GM12878 (cell line): ENCODE measurements around the gene TMCC2. TPM values are rescaled to one million over a fixed set of nuclear protein-coding genes. Genes with fewer than 3 reads are reported as not detected.

ENCODE experiments used
- ATF2 ChIP-seq: IDR thresholded peaks from 2 replicates; pipeline ENCODE4 v1.6.1; 2012; ENCODE audit warnings: low read length, inconsistent platforms
- CEBPB ChIP-seq, 2 experiments: fragments of 150-350 bp in 1 of 2; IDR thresholded peaks; 2 replicates each; pipeline ENCODE4 v1.6.1; 2012 to 2014; ENCODE audit warnings: low read depth in 2 of 2, low read length in 2 of 2, borderline replicate concordance in 1 of 2, inconsistent platforms in 1 of 2
- FOS ChIP-seq: IDR thresholded peaks from 3 replicates; pipeline ENCODE4 v1.6.1; 2011; ENCODE audit warnings: borderline replicate concordance; ENCODE audit not compliant: insufficient read length; ENCODE audit errors: extremely low read depth
- HSF1 ChIP-seq: fragments of 150-350 bp; IDR thresholded peaks from 2 replicates; pipeline ENCODE4 v1.6.1; 2014; ENCODE audit warnings: mild to moderate bottlenecking, low read depth, low read length
- IRF3 ChIP-seq: fragments of 450-650 bp; IDR thresholded peaks from 2 replicates; pipeline ENCODE4 v1.6.1; 2014; ENCODE audit warnings: mild to moderate bottlenecking
- MAX ChIP-seq: IDR thresholded peaks from 2 replicates; pipeline ENCODE4 v1.6.1; 2012; ENCODE audit warnings: low read depth, low read length, improper control_type of control experiment
- MTA3 ChIP-seq: IDR thresholded peaks from 2 replicates; pipeline ENCODE4 v1.6.1; 2012; ENCODE audit warnings: low read length, inconsistent platforms, borderline replicate concordance
- NRF1 ChIP-seq: conservative IDR thresholded peaks from 2 replicates; pipeline ENCODE4 v1.6.1; 2011; ENCODE audit warnings: mild to moderate bottlenecking, low read depth, low read length, improper control_type of control experiment
- TCF12 ChIP-seq: IDR thresholded peaks from 2 replicates; pipeline ENCODE4 v1.6.1; 2011; ENCODE audit warnings: low read depth, mild to moderate bottlenecking, low read length
- ZNF592 ChIP-seq: fragments of 450-650 bp; IDR thresholded peaks from 2 replicates; pipeline ENCODE4 v1.6.1; 2017; ENCODE audit warnings: mild to moderate bottlenecking, moderate library complexity
- ZSCAN29 ChIP-seq: fragments of 450-650 bp; IDR thresholded peaks from 2 replicates; pipeline ENCODE4 v1.6.1; 2017; ENCODE audit warnings: mild to moderate bottlenecking, moderate library complexity
- polyA plus RNA-seq, 11 experiments: library from polyadenylated mRNA; depleted of rRNA in 4 of 11; unstranded in 6 of 11; stranded (reverse) in 5 of 11; fragments of >200 nt; fragmentation: Nextera tagmentation in 4 of 11; fragmentation: Illumina TruSeq in 1 of 11; extraction: Ambion mirVana in 4 of 11; extraction: Trizol in 1 of 11; gene quantifications; 1 replicate in 1 of 11; 2 replicates in 10 of 11; pipeline versions ENCODE4 v1.2.1 to v1.2.3, GENCODE V29; 2011 to 2016; ENCODE audit warnings: inconsistent platforms in 2 of 11, missing spikeins in 2 of 11, low read depth in 1 of 11
- total RNA-seq, 4 experiments: library from RNA; depleted of rRNA in 3 of 4; stranded (reverse); fragments of >200 nt in 3 of 4; fragmentation: Illumina TruSeq in 1 of 4; extraction: Trizol in 1 of 4; gene quantifications; 2 replicates each; pipeline versions ENCODE4 v1.2.1 to v1.2.3, GENCODE V29; 2013 to 2021
- TF ChIP-seq, protein P1 (sequence below): fragments of 450-650 bp; IDR thresholded peaks from 2 replicates; pipeline ENCODE4 v1.6.1; 2018; ENCODE audit warnings: mild to moderate bottlenecking, low read depth, moderate library complexity; ENCODE audit not compliant: partially characterized antibody
- TF ChIP-seq, protein P2 (sequence below): fragments of 450-650 bp; formaldehyde crosslinking; IDR thresholded peaks from 2 replicates; pipeline ENCODE4 v1.4.0; 2022; ENCODE audit warnings: mild to moderate bottlenecking, moderate library complexity

Gene TMCC2
- total and polyA plus RNA-seq, 10 of the 15 experiments (the other 5 are each of a cell fraction or from before 2014, with no cell fraction given), result 0.06 to 2.3 (median 0.76) TPM

GRCh38 chr1:205286335-205286950 lies 58.7 kb downstream of the TMCC2 start (continued):
- TF ChIP-seq, protein P1, sequence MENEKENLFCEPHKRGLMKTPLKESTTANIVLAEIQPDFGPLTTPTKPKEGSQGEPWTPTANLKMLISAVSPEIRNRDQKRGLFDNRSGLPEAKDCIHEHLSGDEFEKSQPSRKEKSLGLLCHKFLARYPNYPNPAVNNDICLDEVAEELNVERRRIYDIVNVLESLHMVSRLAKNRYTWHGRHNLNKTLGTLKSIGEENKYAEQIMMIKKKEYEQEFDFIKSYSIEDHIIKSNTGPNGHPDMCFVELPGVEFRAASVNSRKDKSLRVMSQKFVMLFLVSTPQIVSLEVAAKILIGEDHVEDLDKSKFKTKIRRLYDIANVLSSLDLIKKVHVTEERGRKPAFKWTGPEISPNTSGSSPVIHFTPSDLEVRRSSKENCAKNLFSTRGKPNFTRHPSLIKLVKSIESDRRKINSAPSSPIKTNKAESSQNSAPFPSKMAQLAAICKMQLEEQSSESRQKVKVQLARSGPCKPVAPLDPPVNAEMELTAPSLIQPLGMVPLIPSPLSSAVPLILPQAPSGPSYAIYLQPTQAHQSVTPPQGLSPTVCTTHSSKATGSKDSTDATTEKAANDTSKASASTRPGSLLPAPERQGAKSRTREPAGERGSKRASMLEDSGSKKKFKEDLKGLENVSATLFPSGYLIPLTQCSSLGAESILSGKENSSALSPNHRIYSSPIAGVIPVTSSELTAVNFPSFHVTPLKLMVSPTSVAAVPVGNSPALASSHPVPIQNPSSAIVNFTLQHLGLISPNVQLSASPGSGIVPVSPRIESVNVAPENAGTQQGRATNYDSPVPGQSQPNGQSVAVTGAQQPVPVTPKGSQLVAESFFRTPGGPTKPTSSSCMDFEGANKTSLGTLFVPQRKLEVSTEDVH, result no peak
- TF ChIP-seq IRF3, result no peak
- TF ChIP-seq CEBPB (IDR thresholded peaks at IDR 0.05; ENCODE audit: borderline replicate concordance in 1 of 2, low read depth in 2 of 2, low read length in 2 of 2), result no peak
- TF ChIP-seq, protein P2, sequence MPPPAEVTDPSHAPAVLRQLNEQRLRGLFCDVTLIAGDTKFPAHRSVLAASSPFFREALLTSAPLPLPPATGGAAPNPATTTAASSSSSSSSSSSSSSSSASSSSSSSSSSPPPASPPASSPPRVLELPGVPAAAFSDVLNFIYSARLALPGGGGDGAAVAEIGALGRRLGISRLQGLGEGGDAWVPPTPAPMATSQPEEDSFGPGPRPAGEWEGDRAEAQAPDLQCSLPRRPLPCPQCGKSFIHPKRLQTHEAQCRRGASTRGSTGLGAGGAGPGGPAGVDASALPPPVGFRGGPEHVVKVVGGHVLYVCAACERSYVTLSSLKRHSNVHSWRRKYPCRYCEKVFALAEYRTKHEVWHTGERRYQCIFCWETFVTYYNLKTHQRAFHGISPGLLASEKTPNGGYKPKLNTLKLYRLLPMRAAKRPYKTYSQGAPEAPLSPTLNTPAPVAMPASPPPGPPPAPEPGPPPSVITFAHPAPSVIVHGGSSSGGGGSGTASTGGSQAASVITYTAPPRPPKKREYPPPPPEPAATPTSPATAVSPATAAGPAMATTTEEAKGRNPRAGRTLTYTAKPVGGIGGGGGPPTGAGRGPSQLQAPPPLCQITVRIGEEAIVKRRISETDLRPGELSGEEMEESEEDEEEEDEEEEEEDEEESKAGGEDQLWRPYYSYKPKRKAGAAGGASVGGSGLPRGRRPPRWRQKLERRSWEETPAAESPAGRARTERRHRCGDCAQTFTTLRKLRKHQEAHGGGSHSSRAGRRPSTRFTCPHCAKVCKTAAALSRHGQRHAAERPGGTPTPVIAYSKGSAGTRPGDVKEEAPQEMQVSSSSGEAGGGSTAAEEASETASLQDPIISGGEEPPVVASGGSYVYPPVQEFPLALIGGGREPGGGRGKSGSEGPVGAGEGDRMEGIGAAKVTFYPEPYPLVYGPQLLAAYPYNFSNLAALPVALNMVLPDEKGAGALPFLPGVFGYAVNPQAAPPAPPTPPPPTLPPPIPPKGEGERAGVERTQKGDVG (CRISPR knock-in tag), result no peak
- peak; percentile 48; the same call in 1 of the 2 replicates for TF ChIP-seq MAX
- no peak for TF ChIP-seq NRF1
- peak; percentile 88 for TF ChIP-seq TCF12
- no peak for TF ChIP-seq HSF1
- TF ChIP-seq MTA3, result peak; percentile 30; the same call in 1 of the 2 replicates
- no peak for TF ChIP-seq FOS
- TF ChIP-seq ZSCAN29, result no peak
- no peak for TF ChIP-seq ZNF592
- peak; percentile 59; the same call in 1 of the 2 replicates for TF ChIP-seq ATF2
- TF ChIP-seq, all 136 proteins: peak for 51
